HCT116 (cell line): ENCODE measurements around the gene SCN4B. TPM values are rescaled to one million over a fixed set of nuclear protein-coding genes. Genes with fewer than 3 reads are reported as not detected.

ENCODE experiments used
- ATAC-seq: fragments of 200-7000 bp; cut with Tn5 transposase; 2 replicates; pipeline ENCODE4 v1.9.1; 2020; ENCODE audit warnings: mild to moderate bottlenecking, moderate library complexity
- BruUV-seq: library from RNA; stranded (reverse); fragments of 400-500 nt; replicated peaks from 2 replicates; lab custom pipeline; 2021; lab: Mats Ljungman, UMichigan
- CTCF ChIA-PET: fragments of 300-600 bp; sonication (Branson Sonifier 250); formaldehyde crosslinking; loops from one replicate; lab custom pipeline; 2021; ENCODE audit warnings: antibody characterized with exemption; lab: Charles Lee
- POLR2A ChIA-PET: fragments of 300-600, 350-600 bp; sonication (Branson Sonifier 250); formaldehyde crosslinking; loops from one replicate; lab custom pipeline; 2021; ENCODE audit warnings: antibody characterized with exemption; lab: Charles Lee
- RAD21 ChIA-PET, 2 experiments: fragments of 300-600 bp; sonication (Branson Sonifier 250); formaldehyde crosslinking; loops; one replicate each; lab custom pipeline; 2023; ENCODE audit warnings: low total read pairs in 2 of 2; ENCODE audit not compliant: uncharacterized antibody in 2 of 2, unreplicated experiment in 2 of 2, low non-redundant PET in 1 of 2; lab: Charles Lee
- DNase-seq: peaks from one replicate; pipeline ENCODE4 v3.0.0-alpha.2; 2010; ENCODE audit warnings: low read depth, low spot score
- H2AFZ ChIP-seq: fragments of 200-600 bp; shearing (Covaris generic), sonication (generic); 2 replicates; pipeline ENCODE4 v1.6.1; 2017; ENCODE audit warnings: low read depth, mixed run types, mixed read lengths, antibody characterized with exemption, low read length; ENCODE audit not compliant: poor library complexity, severe bottlenecking
- H3K27ac ChIP-seq: 2 replicates; pipeline ENCODE4 v1.5.1; 2012; ENCODE audit warnings: low read depth, low read length
- H3K27me3 ChIP-seq: fragments of 200-600 bp; sonication (generic); 2 replicates; pipeline ENCODE4 v1.6.1; 2016; ENCODE audit warnings: mixed run types, low read length, mixed read lengths; ENCODE audit not compliant: insufficient read depth
- H3K36me3 ChIP-seq, 2 experiments: fragments of 200-500 bp in 1 of 2; fragments of 200-600 bp in 1 of 2; sonication (Bioruptor generic) in 1 of 2; sonication (generic) in 1 of 2; 2 replicates each; pipeline versions ENCODE4 v1.5.1 to v1.6.1; 2014 to 2016; ENCODE audit warnings: low read length in 2 of 2, inconsistent platforms in 1 of 2, mixed read lengths in 1 of 2, mixed run types in 1 of 2; ENCODE audit not compliant: insufficient read depth in 2 of 2, control insufficient read depth in 1 of 2
- H3K4me1 ChIP-seq, 2 experiments: fragments of 200-600 bp in 1 of 2; sonication (generic) in 1 of 2; 2 replicates each; pipeline versions ENCODE4 v1.5.1 to v1.6.1; 2012 to 2017; ENCODE audit warnings: low read length in 2 of 2, inconsistent platforms in 1 of 2, mild to moderate bottlenecking in 1 of 2, mixed read lengths in 1 of 2, mixed run types in 1 of 2, moderate library complexity in 1 of 2; ENCODE audit not compliant: insufficient read depth in 2 of 2, control insufficient read depth in 1 of 2
- H3K4me2 ChIP-seq: fragments of 200-600 bp; sonication (generic); 2 replicates; pipeline ENCODE4 v1.6.1; 2017; ENCODE audit warnings: mixed run types, low read length, mixed read lengths
- H3K4me3 ChIP-seq, 2 experiments: fragments of 200-600 bp in 1 of 2; sonication (generic) in 1 of 2; replicated peaks in 1 of 2; 2 replicates each; pipeline ENCODE4 v1.5.1; 2011 to 2016; ENCODE audit warnings: low read length in 2 of 2, control low read depth in 1 of 2, low read depth in 1 of 2, mild to moderate bottlenecking in 1 of 2, mixed read lengths in 1 of 2, mixed run types in 1 of 2
- H3K79me2 ChIP-seq: fragments of 200-600 bp; sonication (generic); 2 replicates; pipeline ENCODE4 v1.6.1; 2017; ENCODE audit warnings: mild to moderate bottlenecking, mixed run types, low read length, moderate library complexity, mixed read lengths; ENCODE audit not compliant: insufficient read depth
- H3K9ac ChIP-seq: fragments of 200-600 bp; sonication (generic); 2 replicates; pipeline ENCODE4 v1.6.1; 2016; ENCODE audit warnings: low read length, mixed read lengths
- H3K9me2 ChIP-seq: fragments of 200-600 bp; sonication (generic), shearing (Covaris generic); 2 replicates; pipeline ENCODE4 v1.6.1; 2017; ENCODE audit warnings: mixed run types, mild to moderate bottlenecking, moderate library complexity; ENCODE audit not compliant: insufficient read depth
- H3K9me3 ChIP-seq, 2 experiments: fragments of 200-500 bp in 1 of 2; fragments of 200-600 bp in 1 of 2; sonication (Bioruptor generic) in 1 of 2; sonication (generic) in 1 of 2; 2 replicates each; pipeline ENCODE4 v1.6.1; 2014 to 2017; ENCODE audit warnings: low read length in 2 of 2, mixed read lengths in 2 of 2, inconsistent platforms in 1 of 2, low read depth in 1 of 2, mild to moderate bottlenecking in 1 of 2, mixed run types in 1 of 2, moderate library complexity in 1 of 2; ENCODE audit not compliant: control insufficient read depth in 1 of 2, insufficient read depth in 1 of 2
- H4K20me1 ChIP-seq: fragments of 200-600 bp; sonication (generic), shearing (Covaris generic); 2 replicates; pipeline ENCODE4 v1.6.1; 2017; ENCODE audit warnings: mixed run types, mild to moderate bottlenecking, moderate library complexity; ENCODE audit not compliant: insufficient read depth
- CEBPB ChIP-seq: IDR thresholded peaks from 2 replicates; pipeline ENCODE4 v1.6.1; 2012; ENCODE audit warnings: low read depth
- EGR1 ChIP-seq: IDR thresholded peaks from 2 replicates; pipeline ENCODE4 v1.6.1; 2012; ENCODE audit warnings: low read depth
- EZH2phosphoT487 ChIP-seq: fragments of 200-600 bp; IDR thresholded peaks from 2 replicates; pipeline ENCODE4 v1.6.1; 2018; ENCODE audit warnings: antibody characterized with exemption, borderline replicate concordance
- FOSL1 ChIP-seq: IDR thresholded peaks from 2 replicates; pipeline ENCODE4 v1.6.1; 2012; ENCODE audit warnings: low read depth
- JUND ChIP-seq: IDR thresholded peaks from 2 replicates; pipeline ENCODE4 v1.6.1; 2012
- MAX ChIP-seq: IDR thresholded peaks from 2 replicates; pipeline ENCODE4 v1.6.1; 2012
- RAD21 ChIP-seq: IDR thresholded peaks from 2 replicates; pipeline ENCODE4 v1.6.1; 2012; ENCODE audit warnings: low read depth, mild to moderate bottlenecking
- SRF ChIP-seq: IDR thresholded peaks from 2 replicates; pipeline ENCODE4 v1.6.1; 2012; ENCODE audit warnings: low read depth
- TCF7L2 ChIP-seq: IDR thresholded peaks from 2 replicates; pipeline ENCODE4 v1.7.0; 2011; ENCODE audit warnings: borderline replicate concordance, inconsistent platforms; ENCODE audit not compliant: insufficient read depth, insufficient read length; ENCODE audit errors: extremely low read depth
- ZBTB33 ChIP-seq: IDR thresholded peaks from 2 replicates; pipeline ENCODE4 v1.6.1; 2011; ENCODE audit warnings: mild to moderate bottlenecking, low read length, moderate library complexity; ENCODE audit not compliant: insufficient replicate concordance; ENCODE audit errors: extremely low read depth
- ZFX ChIP-seq: fragments of 450-650 bp; IDR thresholded peaks from 2 replicates; pipeline ENCODE4 v1.6.1; 2017
- intact Hi-C: fragments of 100-400 bp; cut with micrococcal nuclease; formaldehyde crosslinking; loops from 2 replicates; pipeline ENCODE4 v1.10.0; 2022
- total RNA-seq: library from RNA; stranded (reverse); gene quantifications from one replicate; pipeline ENCODE4 v1.2.1, GENCODE V29; 2021; ENCODE audit not compliant: unreplicated experiment
- TF ChIP-seq, protein P1 (sequence below), 3 experiments: fragments of 200-600 bp in 1 of 3; sonication (generic) in 1 of 3; IDR thresholded peaks in 2 of 3; conservative IDR thresholded peaks in 1 of 3; 2 replicates each; pipeline ENCODE4 v1.5.1; 2012 to 2017; ENCODE audit warnings: low read depth in 2 of 3, low read length in 2 of 3, antibody characterized with exemption in 1 of 3, borderline replicate concordance in 1 of 3, control low read depth in 1 of 3, mild to moderate bottlenecking in 1 of 3, mixed read lengths in 1 of 3, mixed run types in 1 of 3, moderate library complexity in 1 of 3; ENCODE audit not compliant: insufficient read depth in 1 of 3

SCN4B gene
- total RNA-seq, 1 experiment from 2014 or later, result 0.32 TPM

GRCh38 chr11:118128721-118129470, 23.7 kb downstream of the SCN4B start:
- no peak overlapping the region for H3K9ac ChIP-seq
- TF ChIP-seq TCF7L2 (no peak), RAD21 (no peak), ZBTB33 (no peak), CEBPB (no peak), JUND (no peak), MAX (no peak), FOSL1 (no peak), EZH2phosphoT487 (no peak), EGR1 (no peak), SRF (no peak), ZFX (no peak)
- TF ChIP-seq, protein P1, sequence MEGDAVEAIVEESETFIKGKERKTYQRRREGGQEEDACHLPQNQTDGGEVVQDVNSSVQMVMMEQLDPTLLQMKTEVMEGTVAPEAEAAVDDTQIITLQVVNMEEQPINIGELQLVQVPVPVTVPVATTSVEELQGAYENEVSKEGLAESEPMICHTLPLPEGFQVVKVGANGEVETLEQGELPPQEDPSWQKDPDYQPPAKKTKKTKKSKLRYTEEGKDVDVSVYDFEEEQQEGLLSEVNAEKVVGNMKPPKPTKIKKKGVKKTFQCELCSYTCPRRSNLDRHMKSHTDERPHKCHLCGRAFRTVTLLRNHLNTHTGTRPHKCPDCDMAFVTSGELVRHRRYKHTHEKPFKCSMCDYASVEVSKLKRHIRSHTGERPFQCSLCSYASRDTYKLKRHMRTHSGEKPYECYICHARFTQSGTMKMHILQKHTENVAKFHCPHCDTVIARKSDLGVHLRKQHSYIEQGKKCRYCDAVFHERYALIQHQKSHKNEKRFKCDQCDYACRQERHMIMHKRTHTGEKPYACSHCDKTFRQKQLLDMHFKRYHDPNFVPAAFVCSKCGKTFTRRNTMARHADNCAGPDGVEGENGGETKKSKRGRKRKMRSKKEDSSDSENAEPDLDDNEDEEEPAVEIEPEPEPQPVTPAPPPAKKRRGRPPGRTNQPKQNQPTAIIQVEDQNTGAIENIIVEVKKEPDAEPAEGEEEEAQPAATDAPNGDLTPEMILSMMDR (IDR thresholded peaks at IDR 0.05 in 2 of 3, conservative IDR thresholded peaks at IDR 0.05 in 1 of 3; ENCODE audit: borderline replicate concordance in 1 of 3, insufficient read depth in 1 of 3, low read depth in 2 of 3, low read length in 2 of 3), result no peak

More at GRCh38 chr11:118128721-118129470, 23.7 kb downstream of the SCN4B start:
- POLR2A ChIA-PET, result no interaction called here
- H3K4me2 ChIP-seq, result no peak overlapping the region
- peaks cover 0 to 6% of the 10 kb centered on the region in 2 experiments; a peak in 1 of 4 replicates for H3K4me1 ChIP-seq
- no peaks in the 10 kb centered on the region for H3K36me3 ChIP-seq
- CTCF ChIA-PET, result no interaction called here
- H3K79me2 ChIP-seq, result no peaks in the 10 kb centered on the region
- H3K9me3 ChIP-seq, result no peaks in the 10 kb centered on the region
- no peak overlapping the region for H3K27ac ChIP-seq
- no TSS peak for BruUV-seq
- no peaks in the 10 kb centered on the region for H3K9me2 ChIP-seq
- intact Hi-C loops, result no loop called here
- no peaks in the 10 kb centered on the region for H3K27me3 ChIP-seq
- DNase-seq (no peak), ATAC-seq (no peak)
- no peak overlapping the region for H2AFZ ChIP-seq
- RAD21 ChIA-PET, result no interaction called here
- H3K4me3 ChIP-seq, result no peak overlapping the region
- H4K20me1 ChIP-seq, result no peaks in the 10 kb centered on the region
